CD4-positive, alpha-beta memory T cell (primary cell): ENCODE measurements around the gene C9orf72. TPM values are rescaled to one million over a fixed set of nuclear protein-coding genes. Genes with fewer than 3 reads are reported as not detected.
A peak's percentile ranks its signal among the peaks of the same experiment; 100 is the strongest.

ENCODE experiments used
- CTCF ChIA-PET: fragments of 350-600 bp; sonication (Branson Sonifier 250); formaldehyde crosslinking; loops from one replicate; lab custom pipeline; 2021; ENCODE audit warnings: inconsistent platforms; ENCODE audit not compliant: partially characterized antibody; lab: Charles Lee
- POLR2A ChIA-PET: fragments of 350-600 bp; sonication (Branson Sonifier 250); formaldehyde crosslinking; loops from one replicate; lab custom pipeline; 2021; ENCODE audit not compliant: partially characterized antibody; lab: Charles Lee
- DNase-seq, 5 donors: peaks; one replicate each; pipeline versions ENCODE4 v3.0.0 to v3.0.0-alpha.2; 2020 to 2022; ENCODE audit warnings: mixed read lengths in 1 of 5
- H3K27ac ChIP-seq: one replicate; pipeline ENCODE4 v1.7.0; 2013; ENCODE audit warnings: low read depth, low read length
- H3K27me3 ChIP-seq: 2 replicates; pipeline ENCODE4 v1.7.0; 2013; ENCODE audit warnings: mild to moderate bottlenecking, low read length, moderate library complexity; ENCODE audit not compliant: insufficient read depth
- H3K36me3 ChIP-seq: 2 replicates; pipeline ENCODE4 v1.7.0; 2013; ENCODE audit warnings: mild to moderate bottlenecking, low read length, moderate library complexity; ENCODE audit not compliant: insufficient read depth
- H3K4me1 ChIP-seq: 2 replicates; pipeline ENCODE4 v1.7.0; 2013; ENCODE audit warnings: mild to moderate bottlenecking, low read length, moderate library complexity; ENCODE audit not compliant: insufficient read depth
- H3K4me3 ChIP-seq, 2 donors: one replicate each; pipeline ENCODE4 v1.7.0; 2013; ENCODE audit warnings: low read length in 2 of 2, mild to moderate bottlenecking in 1 of 2
- H3K9me3 ChIP-seq, 2 donors: one replicate each; pipeline ENCODE4 v1.7.0; 2013; ENCODE audit warnings: low read length in 2 of 2, control low read depth in 1 of 2; ENCODE audit not compliant: control insufficient read depth in 1 of 2
- H3K27ac Mint-ChIP-seq, 7 donors: one replicate each; pipeline ENCODE4 v1.8.0; 2020 to 2021; ENCODE audit warnings: mixed read lengths in 7 of 7, mild to moderate bottlenecking in 6 of 7, inconsistent platforms in 3 of 7, moderate library complexity in 3 of 7
- H3K27me3 Mint-ChIP-seq, 2 donors: one replicate each; pipeline ENCODE4 v1.8.0; 2020 to 2021; ENCODE audit warnings: mixed read lengths in 2 of 2
- H3K36me3 Mint-ChIP-seq, 2 donors: one replicate each; pipeline ENCODE4 v1.8.0; 2020 to 2021; ENCODE audit warnings: mixed read lengths in 2 of 2, inconsistent platforms in 1 of 2, mild to moderate bottlenecking in 1 of 2
- H3K4me1 Mint-ChIP-seq, 4 donors: one replicate each; pipeline ENCODE4 v1.8.0; 2020 to 2021; ENCODE audit warnings: mixed read lengths in 4 of 4, mild to moderate bottlenecking in 1 of 4
- H3K4me3 Mint-ChIP-seq, 8 donors: one replicate each; pipeline ENCODE4 v1.8.0; 2020 to 2021; ENCODE audit warnings: mixed read lengths in 8 of 8, mild to moderate bottlenecking in 7 of 8, moderate library complexity in 6 of 8, inconsistent platforms in 3 of 8
- H3K9me3 Mint-ChIP-seq, 8 donors: one replicate each; pipeline ENCODE4 v1.8.0; 2020 to 2021; ENCODE audit warnings: mixed read lengths in 8 of 8, mild to moderate bottlenecking in 5 of 8, inconsistent platforms in 3 of 8, moderate library complexity in 1 of 8
- intact Hi-C: fragments of 100-400 bp; cut with micrococcal nuclease; formaldehyde crosslinking; loops from one replicate; pipeline ENCODE4 v1.15.1; 2023
- polyA plus RNA-seq, 2 donors: library from polyadenylated mRNA; unstranded; fragments of 300-500 nt; fragmentation: Illumina TruSeq; gene quantifications; one replicate each; pipeline ENCODE4 v1.2.3, GENCODE V29; 2021
- total RNA-seq, 2 experiments: library from RNA; stranded (reverse); gene quantifications; one replicate each; pipeline ENCODE4 v1.2.3, GENCODE V29; 2021

The C9orf72 gene
- total and polyA plus RNA-seq, 4 experiments from 2014 or later = 6.5 to 21.1 (median 18.6) TPM

GRCh38 chr9:27529316-27530278 lies 43.7 kb downstream of the C9orf72 start, which contains the start of gene MOB3B:
Gene MOB3B, minus strand, starts transcription at chr9:27529814. Its CDS starts 74,264 bp downstream, at chr9:27455550.
- H3K9me3 Mint-ChIP-seq = no peaks in the 10 kb centered on the region
- Histone ChIP-seq H3K4me1 (peaks cover 3% of the 10 kb centered on the region), H3K27me3 (peaks cover 5% of the 10 kb centered on the region), H3K36me3 (no peaks in the 10 kb centered on the region), H3K4me3 (peak within 1 kb of the TSS; percentile 37 to 68), H3K9me3 (no peaks in the 10 kb centered on the region), H3K27ac (peak within 1 kb of the TSS; percentile 34)
- H3K36me3 Mint-ChIP-seq = peaks cover 0 to 6% of the 10 kb centered on the region in 2 donors
- H3K27ac Mint-ChIP-seq = peak within 1 kb of the TSS in 5 of 7 donors; percentile 43 to 89 (median 71)
- H3K4me1 Mint-ChIP-seq = peaks cover 3 to 8% (median 5%) of the 10 kb centered on the region in 4 donors
- intact Hi-C loops = loop anchor here (1.0 kb wide), 2 partner anchors 44 to 196 kb away; partner anchors contain the start of gene C9orf72
- ChIA-PET CTCF (interaction anchor here (0.7 to 4.0 kb wide), 18 partner anchors 11 to 247 kb away, joined by 3 to 55 read pairs (median 4); partner anchors contain the start of gene C9orf72), POLR2A (interaction anchor here (1.0 to 1.6 kb wide), 2 partner anchors 43 to 45 kb away, joined by 3 to 8 read pairs; partner anchors contain the start of gene C9orf72)
- peaks cover 0 to 4% of the 10 kb centered on the region in 2 donors for H3K27me3 Mint-ChIP-seq
- peak within 1 kb of the TSS; percentile 88 to 98 (median 92) for H3K4me3 Mint-ChIP-seq
- DNase-seq = peak; percentile 65 to 70 (median 67)

- no peaks in the 10 kb centered on the region for H3K36me3 ChIP-seq
- Mint-ChIP-seq H3K27ac (peak overlapping the region in 5 of 7 donors; percentile 43 to 89 (median 71)), H3K36me3 (peaks cover 0 to 1% of the 10 kb centered on the region in 2 donors), H3K27me3 (peaks cover 0 to 4% of the 10 kb centered on the region in 2 donors), H3K9me3 (no peaks in the 10 kb centered on the region), H3K4me3 (peak overlapping the region; percentile 88 to 98 (median 92)), H3K4me1 (peaks cover 3 to 8% (median 5%) of the 10 kb centered on the region in 4 donors)
- DNase-seq = peak; percentile 14 to 59 (median 29)
- POLR2A ChIA-PET = interaction anchor here (1.0 to 1.6 kb wide), 2 partner anchors 44 to 45 kb away, joined by 3 to 8 read pairs; partner anchors contain the start of gene C9orf72
- intact Hi-C loops = loop anchor here (1.0 kb wide), 2 partner anchors 44 to 196 kb away; partner anchors contain the start of gene C9orf72
- peak overlapping the region; percentile 37 to 68 for H3K4me3 ChIP-seq
- peak overlapping the region; percentile 34 for H3K27ac ChIP-seq
- CTCF ChIA-PET = interaction anchor here (0.8 to 4.0 kb wide), 14 partner anchors 11 to 196 kb away, joined by 3 to 55 read pairs (median 6); partner anchors contain the start of gene C9orf72
- peaks cover 3% of the 10 kb centered on the region for H3K4me1 ChIP-seq
- peaks cover 5% of the 10 kb centered on the region for H3K27me3 ChIP-seq
- no peaks in the 10 kb centered on the region for H3K9me3 ChIP-seq
These were observed 44.4 kb downstream of the C9orf72 start for GRCh38 chr9:27528886-27529315.

- Histone ChIP-seq H3K4me3 (peak overlapping the region; percentile 37 to 68), H3K4me1 (peaks cover 3% of the 10 kb centered on the region), H3K36me3 (no peaks in the 10 kb centered on the region), H3K9me3 (no peaks in the 10 kb centered on the region), H3K27me3 (peaks cover 5% of the 10 kb centered on the region), H3K27ac (peak overlapping the region; percentile 34)
- intact Hi-C loops = no loop called here
- DNase-seq = peak; percentile 42 to 57 (median 50)
- Mint-ChIP-seq H3K9me3 (no peaks in the 10 kb centered on the region), H3K4me1 (peaks cover 3 to 8% (median 5%) of the 10 kb centered on the region in 4 donors), H3K36me3 (no peaks in the 10 kb centered on the region), H3K4me3 (peak overlapping the region; percentile 88 to 98 (median 92)), H3K27me3 (peaks cover 0 to 4% of the 10 kb centered on the region in 2 donors), H3K27ac (peak overlapping the region in 5 of 7 donors; percentile 63 to 90 (median 71))
- ChIA-PET CTCF (interaction anchor here (1.1 to 1.7 kb wide), 3 partner anchors 39 to 195 kb away, joined by 5 to 8 read pairs (median 7); partner anchors contain the start of gene C9orf72), POLR2A (interaction anchor here (1.5 kb wide), 1 partner anchor 44 kb away, joined by 3 read pairs; no protein-coding TSS in a partner anchor)
These were observed 45.0 kb downstream of the C9orf72 start for GRCh38 chr9:27528076-27528885.

GRCh38 chr9:27527702-27528075 lies 45.6 kb downstream of the C9orf72 start:
- DNase-seq = no peak
- H3K27ac Mint-ChIP-seq = peak overlapping the region in 1 of 7 donors; percentile 75
- Histone ChIP-seq H3K9me3 (no peaks in the 10 kb centered on the region), H3K4me1 (peaks cover 3% of the 10 kb centered on the region), H3K36me3 (no peaks in the 10 kb centered on the region), H3K27ac (no peak overlapping the region), H3K27me3 (peaks cover 5% of the 10 kb centered on the region), H3K4me3 (peak overlapping the region in 1 of 2 donors; percentile 37)
- intact Hi-C loops = no loop called here
- CTCF ChIA-PET = interaction anchor here (1.2 kb wide), 1 partner anchor 195 kb away, joined by 8 read pairs; no protein-coding TSS in a partner anchor
- H3K36me3 Mint-ChIP-seq = no peaks in the 10 kb centered on the region
- peaks cover 0 to 4% of the 10 kb centered on the region in 2 donors for H3K27me3 Mint-ChIP-seq
- peaks cover 3 to 8% (median 5%) of the 10 kb centered on the region in 4 donors for H3K4me1 Mint-ChIP-seq
- H3K4me3 Mint-ChIP-seq = peak overlapping the region; percentile 88 to 98 (median 92)
- POLR2A ChIA-PET = interaction anchor here (0.7 to 1.5 kb wide), 2 partner anchors 45 to 46 kb away, joined by 3 read pairs; partner anchors contain the start of gene C9orf72
- no peaks in the 10 kb centered on the region for H3K9me3 Mint-ChIP-seq

- Mint-ChIP-seq H3K27ac (no peak within 1 kb of the TSS), H3K4me3 (no peak within 1 kb of the TSS), H3K27me3 (peaks cover 0 to 4% of the 10 kb centered on the region in 2 donors), H3K4me1 (peaks cover 3 to 7% (median 4%) of the 10 kb centered on the region in 4 donors), H3K36me3 (no peaks in the 10 kb centered on the region), H3K9me3 (no peaks in the 10 kb centered on the region)
- Histone ChIP-seq H3K9me3 (no peaks in the 10 kb centered on the region), H3K27me3 (peaks cover 5% of the 10 kb centered on the region), H3K4me3 (no peak within 1 kb of the TSS), H3K36me3 (no peaks in the 10 kb centered on the region), H3K27ac (no peak within 1 kb of the TSS), H3K4me1 (peaks cover 3% of the 10 kb centered on the region)
- ChIA-PET CTCF (interaction anchor here (1.2 to 1.9 kb wide), 2 partner anchors 10 to 191 kb away, joined by 3 to 6 read pairs; no protein-coding TSS in a partner anchor), POLR2A (no interaction called here)
- no peak for DNase-seq
- intact Hi-C loops = no loop called here
These were observed 49.0 kb downstream of the C9orf72 start, which contains the start of gene IFNK for GRCh38 chr9:27524236-27524635. Gene IFNK, plus strand, starts transcription at chr9:27524290. Its CDS starts 47 bp downstream, at chr9:27524337.

GRCh38 chr9:27523141-27523540 lies 50.1 kb downstream of the C9orf72 start:
- DNase-seq = no peak
- Mint-ChIP-seq H3K9me3 (no peaks in the 10 kb centered on the region), H3K4me1 (peaks cover 2 to 5% (median 2%) of the 10 kb centered on the region in 4 donors), H3K27me3 (peaks cover 0 to 3% of the 10 kb centered on the region in 2 donors), H3K4me3 (no peak overlapping the region), H3K36me3 (peaks cover 0 to 1% of the 10 kb centered on the region in 2 donors), H3K27ac (no peak overlapping the region)
- Histone ChIP-seq H3K27me3 (peaks cover 5% of the 10 kb centered on the region), H3K4me1 (peaks cover 3% of the 10 kb centered on the region), H3K4me3 (no peak overlapping the region), H3K27ac (no peak overlapping the region), H3K36me3 (no peaks in the 10 kb centered on the region), H3K9me3 (no peaks in the 10 kb centered on the region)
- ChIA-PET CTCF (interaction anchor here (1.2 to 1.9 kb wide), 2 partner anchors 11 to 190 kb away, joined by 3 to 6 read pairs; no protein-coding TSS in a partner anchor), POLR2A (no interaction called here)
- intact Hi-C loops = no loop called here
